Transverse colon (tissue), 4 donors: ENCODE results near the gene DLGAP1. TPM values are rescaled to one million over a fixed set of nuclear protein-coding genes. Genes with fewer than 3 reads are reported as not detected.

Source experiments
- DNase-seq: peaks from one replicate; pipeline ENCODE4 v3.0.0-alpha.2; 2019
- H3K27ac ChIP-seq, 4 donors: fragments of 200-600 bp; sonication (generic); 2 replicates each; pipeline ENCODE4 v1.5.1; 2016 to 2018; ENCODE audit warnings: inconsistent platforms in 4 of 4
- H3K27me3 ChIP-seq: fragments of 200-600 bp; sonication (generic); 2 replicates; pipeline ENCODE4 v1.5.1; 2017; ENCODE audit warnings: inconsistent platforms
- H3K36me3 ChIP-seq, 4 donors: fragments of 200-600 bp; sonication (generic); 2 replicates each; pipeline ENCODE4 v1.5.1; 2017 to 2019; ENCODE audit warnings: inconsistent platforms in 4 of 4
- H3K4me1 ChIP-seq, 4 donors: fragments of 200-600 bp; sonication (generic); 2 replicates each; pipeline ENCODE4 v1.5.1; 2017 to 2020; ENCODE audit warnings: inconsistent platforms in 4 of 4
- H3K4me3 ChIP-seq, 4 donors: fragments of 200-600 bp; sonication (generic); 1 replicate in 1 of 4; 2 replicates in 3 of 4; pipeline versions ENCODE4 v1.5.1 to v1.6.1; 2017 to 2019; ENCODE audit warnings: inconsistent platforms in 4 of 4
- H3K9me3 ChIP-seq, 2 donors: fragments of 200-600 bp; sonication (generic); 2 replicates each; pipeline ENCODE4 v1.5.1; 2017 to 2019; ENCODE audit warnings: inconsistent platforms in 2 of 2
- EP300 ChIP-seq: sonication (generic); formaldehyde crosslinking; IDR thresholded peaks from one replicate; pipeline ENCODE4 v1.6.1; 2017; ENCODE audit warnings: antibody characterized with exemption, low read depth
- POLR2A ChIP-seq: fragments of 450-650 bp; IDR thresholded peaks from one replicate; pipeline ENCODE4 v1.6.1; 2016; ENCODE audit warnings: antibody characterized with exemption, mild to moderate bottlenecking, moderate library complexity
- POLR2AphosphoS5 ChIP-seq, 3 donors: sonication (generic); formaldehyde crosslinking; IDR thresholded peaks; one replicate each; pipeline ENCODE4 v1.6.1; 2016; ENCODE audit warnings: antibody characterized with exemption in 3 of 3
- WGBS, 2 donors: methylation state at CpG; one replicate each; pipeline ENCODE4 v1.1.5; 2018; ENCODE audit warnings: low coverage in 1 of 2; 5-methylcytosine and 5-hydroxymethylcytosine counted together
- in situ Hi-C, 4 donors: fragments of 200-750 bp; cut with MboI; loops; one replicate each; pipeline versions ENCODE4 v1.15.0 to v1.15.1; 2017; ENCODE audit warnings: low sequenced_read_pairs in 3 of 4, low pct_ligation_motif_present in 1 of 4, low pct_unique_long_range_greater_than_20kb in 1 of 4
- intact Hi-C: fragments of 100-400 bp; cut with DNase I; formaldehyde crosslinking; loops from one replicate; pipeline ENCODE4 v1.15.1; 2023; ENCODE audit warnings: low total_unique reads
- total RNA-seq, 4 donors: library from RNA; depleted of rRNA; stranded (reverse); fragments of >200 nt; gene quantifications; one replicate each; pipeline ENCODE4 v1.1.0, GENCODE V29; 2016
- TF ChIP-seq, protein P1 (sequence below), 5 experiments: fragments of 200-600 bp in 3 of 5; fragments of 450-650 bp in 2 of 5; sonication (generic) in 3 of 5; IDR thresholded peaks; 1 replicate in 2 of 5; 2 replicates in 3 of 5; pipeline ENCODE4 v1.5.1; 2016 to 2017; ENCODE audit warnings: antibody characterized with exemption in 5 of 5, inconsistent platforms in 3 of 5, mild to moderate bottlenecking in 2 of 5, moderate library complexity in 1 of 5

DLGAP1 gene
- total RNA-seq, 4 donors from 2014 or later, result 2.7 to 7.2 (median 3.3) TPM

DNA sequence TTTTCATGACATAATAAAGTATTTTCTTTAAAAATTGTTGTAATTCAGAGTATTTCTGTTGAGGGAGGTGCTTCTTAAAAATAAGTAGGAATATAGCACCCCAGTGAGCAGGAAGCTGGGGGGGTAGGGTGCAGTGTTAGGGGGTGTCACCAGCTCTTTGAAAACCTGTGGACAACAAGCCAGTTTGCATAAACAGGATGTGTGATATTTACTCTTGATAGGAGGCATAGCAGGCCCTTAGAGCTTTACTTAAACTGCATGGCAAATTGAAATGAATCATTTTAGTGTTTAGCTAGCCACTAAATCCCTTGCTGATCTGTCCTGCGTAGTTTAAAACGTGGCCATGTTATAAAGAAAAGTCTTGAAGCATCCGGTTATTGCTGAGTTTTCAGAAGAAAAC lies 996.7 kb downstream of the DLGAP1 start:
- Histone ChIP-seq H3K4me1 (peaks cover 33 to 56% (median 43%) of the 10 kb centered on the region in 4 donors), H3K27ac (peak overlapping the region; percentile 98 to 99 (median 99)), H3K27me3 (no peaks in the 10 kb centered on the region), H3K9me3 (no peaks in the 10 kb centered on the region), H3K4me3 (no peak overlapping the region), H3K36me3 (peaks cover 0 to 15% (median 0%) of the 10 kb centered on the region in 4 donors)
- DNase-seq, result no peak
- TF ChIP-seq POLR2AphosphoS5 (IDR thresholded peaks at IDR 0.05) (no peak), EP300 (no peak)
- in situ Hi-C loops (loop anchor here (5.0 to 25.0 kb wide), 4 partner anchors 129 to 174 kb away; no protein-coding TSS in a partner anchor), intact Hi-C loops (loop anchor here (10.0 kb wide), 1 partner anchor 174 kb away; no protein-coding TSS in a partner anchor)
- 28 to 42% methylated on average over 3 of the region's 3 CpGs for WGBS, 2 donors

DNA sequence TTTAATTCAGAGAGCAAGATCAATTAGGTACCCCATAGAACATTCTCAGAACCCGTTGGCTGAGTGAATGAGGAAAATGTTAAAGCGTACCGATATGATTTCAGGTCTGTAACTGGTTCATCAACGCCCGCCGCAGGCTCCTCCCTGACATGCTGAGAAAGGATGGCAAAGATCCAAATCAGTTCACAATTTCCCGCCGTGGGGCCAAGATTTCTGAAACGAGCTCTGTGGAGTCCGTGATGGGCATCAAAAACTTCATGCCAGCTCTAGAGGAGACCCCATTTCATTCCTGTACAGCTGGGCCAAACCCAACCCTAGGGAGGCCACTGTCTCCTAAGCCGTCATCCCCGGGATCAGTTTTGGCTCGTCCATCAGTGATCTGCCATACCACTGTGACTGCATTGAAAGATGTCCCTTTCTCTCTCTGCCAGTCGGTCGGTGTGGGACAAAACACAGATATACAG lies 997.8 kb downstream of the DLGAP1 start:
- H3K4me3 ChIP-seq, result peak overlapping the region in 1 of 4 donors; percentile 15
- DNase-seq, result peak; percentile 57
- in situ Hi-C loops, result loop anchor here (5.0 to 25.0 kb wide), 4 partner anchors 130 to 172 kb away; no protein-coding TSS in a partner anchor

DNA sequence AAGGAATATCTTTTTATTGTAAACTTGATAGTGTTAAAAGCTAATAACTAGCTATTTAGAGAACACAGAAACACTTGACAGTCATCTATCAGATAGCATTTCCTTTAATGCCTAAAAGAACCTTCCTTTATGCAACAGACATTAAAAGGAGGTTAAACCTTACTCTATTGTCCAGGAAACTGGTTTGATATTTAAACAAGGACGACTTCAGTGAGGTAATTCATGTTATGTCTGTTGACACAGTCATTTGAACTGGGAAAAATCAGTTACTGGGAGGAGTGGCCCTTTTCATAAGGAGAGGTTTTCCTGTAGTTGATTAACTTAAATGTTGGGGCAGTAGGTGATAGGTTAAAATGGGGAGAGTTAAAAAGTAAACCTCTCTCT lies 998.4 kb downstream of the DLGAP1 start:
- 17 to 40% methylated on average over 1 of the region's 1 CpG for WGBS, 2 donors
- Histone ChIP-seq H3K27me3 (no peaks in the 10 kb centered on the region), H3K4me1 (peaks cover 33 to 65% (median 47%) of the 10 kb centered on the region in 4 donors), H3K36me3 (peaks cover 0 to 15% (median 0%) of the 10 kb centered on the region in 4 donors), H3K27ac (peak overlapping the region; percentile 98 to 99 (median 99)), H3K4me3 (no peak overlapping the region), H3K9me3 (no peaks in the 10 kb centered on the region)
- intact Hi-C loops (loop anchor here (10.0 kb wide), 1 partner anchor 172 kb away; no protein-coding TSS in a partner anchor), in situ Hi-C loops (loop anchor here (5.0 to 25.0 kb wide), 4 partner anchors 131 to 172 kb away; no protein-coding TSS in a partner anchor)
- no peak for DNase-seq
- peak; percentile 29 for TF ChIP-seq POLR2A
- TF ChIP-seq POLR2AphosphoS5 (IDR thresholded peaks at IDR 0.05), result peak in 2 of 3 donors; percentile 68 to 71
- TF ChIP-seq, protein P1, sequence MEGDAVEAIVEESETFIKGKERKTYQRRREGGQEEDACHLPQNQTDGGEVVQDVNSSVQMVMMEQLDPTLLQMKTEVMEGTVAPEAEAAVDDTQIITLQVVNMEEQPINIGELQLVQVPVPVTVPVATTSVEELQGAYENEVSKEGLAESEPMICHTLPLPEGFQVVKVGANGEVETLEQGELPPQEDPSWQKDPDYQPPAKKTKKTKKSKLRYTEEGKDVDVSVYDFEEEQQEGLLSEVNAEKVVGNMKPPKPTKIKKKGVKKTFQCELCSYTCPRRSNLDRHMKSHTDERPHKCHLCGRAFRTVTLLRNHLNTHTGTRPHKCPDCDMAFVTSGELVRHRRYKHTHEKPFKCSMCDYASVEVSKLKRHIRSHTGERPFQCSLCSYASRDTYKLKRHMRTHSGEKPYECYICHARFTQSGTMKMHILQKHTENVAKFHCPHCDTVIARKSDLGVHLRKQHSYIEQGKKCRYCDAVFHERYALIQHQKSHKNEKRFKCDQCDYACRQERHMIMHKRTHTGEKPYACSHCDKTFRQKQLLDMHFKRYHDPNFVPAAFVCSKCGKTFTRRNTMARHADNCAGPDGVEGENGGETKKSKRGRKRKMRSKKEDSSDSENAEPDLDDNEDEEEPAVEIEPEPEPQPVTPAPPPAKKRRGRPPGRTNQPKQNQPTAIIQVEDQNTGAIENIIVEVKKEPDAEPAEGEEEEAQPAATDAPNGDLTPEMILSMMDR (IDR thresholded peaks at IDR 0.05), result no peak
- peak; percentile 79 for TF ChIP-seq EP300

More for the DNA sequence above, 997.8 kb downstream of the DLGAP1 start:
- H3K4me1 ChIP-seq, result peaks cover 33 to 65% (median 47%) of the 10 kb centered on the region in 4 donors
- H3K27ac ChIP-seq, result peak overlapping the region; percentile 98 to 99 (median 99)
- H3K36me3 ChIP-seq, result peaks cover 0 to 15% (median 0%) of the 10 kb centered on the region in 4 donors
- 55 to 62% methylated on average over 10 to 15 of the region's 15 CpGs for whole genome bisulfite sequencing, 2 donors
- H3K9me3 ChIP-seq, result no peaks in the 10 kb centered on the region
- intact Hi-C loops, result loop anchor here (10.0 kb wide), 1 partner anchor 172 kb away; no protein-coding TSS in a partner anchor
- no peaks in the 10 kb centered on the region for H3K27me3 ChIP-seq
- TF ChIP-seq EP300, result no peak
- no peak for TF ChIP-seq POLR2AphosphoS5 (IDR thresholded peaks at IDR 0.05)
- no peak for TF ChIP-seq POLR2A
- TF ChIP-seq, protein P1 (IDR thresholded peaks at IDR 0.05), result no peak

DNA sequence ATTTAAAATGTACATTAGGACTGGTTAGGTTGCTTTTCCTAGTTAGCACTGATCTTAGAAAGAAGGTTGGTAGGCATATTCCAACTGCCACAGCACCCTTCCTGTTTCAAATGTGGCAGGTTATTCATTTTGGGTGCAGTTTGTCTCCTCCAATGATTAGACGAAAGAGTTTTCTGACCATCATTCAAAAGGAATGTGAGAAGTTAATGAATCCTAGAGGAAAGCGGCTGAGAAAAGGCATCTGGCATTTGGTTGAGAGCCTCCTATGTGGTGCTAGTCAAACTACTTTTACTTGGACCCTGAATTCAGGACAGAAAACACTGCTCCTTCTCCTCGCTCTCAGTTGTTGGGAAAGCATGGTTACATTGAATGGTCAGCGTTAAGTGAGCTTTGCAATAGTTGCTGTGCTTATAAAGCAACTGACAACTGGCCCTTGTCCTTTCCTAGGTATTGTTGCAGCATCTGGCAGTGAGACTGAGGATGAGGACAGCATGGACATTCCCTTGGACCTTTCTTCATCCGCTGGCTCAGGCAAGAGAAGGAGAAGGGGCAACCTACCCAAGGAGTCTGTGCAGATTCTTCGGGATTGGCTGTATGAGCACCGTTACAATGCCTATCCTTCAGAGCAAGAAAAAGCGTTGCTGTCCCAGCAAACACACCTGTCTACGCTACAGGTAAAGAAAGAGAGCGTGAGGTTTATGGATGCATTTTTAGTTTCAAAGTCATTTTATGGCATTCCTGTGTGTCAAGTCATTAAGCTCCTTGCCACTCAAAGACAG lies 999.0 kb downstream of the DLGAP1 start:
- TF ChIP-seq, protein P1 (IDR thresholded peaks at IDR 0.05), result no peak
- TF ChIP-seq POLR2A (peak; percentile 55), EP300 (no peak), POLR2AphosphoS5 (IDR thresholded peaks at IDR 0.05) (no peak)
- 35 to 52% methylated on average over 2 to 10 of the region's 10 CpGs for WGBS, 2 donors
- peaks cover 33 to 65% (median 47%) of the 10 kb centered on the region in 4 donors for H3K4me1 ChIP-seq
- peak overlapping the region; percentile 98 to 99 (median 99) for H3K27ac ChIP-seq
- H3K27me3 ChIP-seq, result no peaks in the 10 kb centered on the region
- peaks cover 0 to 15% (median 0%) of the 10 kb centered on the region in 4 donors for H3K36me3 ChIP-seq
- intact Hi-C loops (loop anchor here (10.0 kb wide), 1 partner anchor 171 kb away; no protein-coding TSS in a partner anchor), in situ Hi-C loops (loop anchor here (5.0 to 25.0 kb wide), 4 partner anchors 131 to 171 kb away; no protein-coding TSS in a partner anchor)
- peak overlapping the region in 2 of 4 donors; percentile 68 to 87 for H3K4me3 ChIP-seq
- H3K9me3 ChIP-seq, result no peaks in the 10 kb centered on the region
- peak; percentile 48 for DNase-seq
